NCI-H1930 (cell line): ENCODE data around the gene KIZ.
"Not testable (repeated sequence)": the region's sequence is repeated elsewhere in the genome, so short reads cannot be mapped to it uniquely, and the experiment has no call there.

Experiments
- DNase-seq, 2 experiments: peaks; one replicate each; lab custom pipeline; 2025; lab: John Stamatoyannopoulos, UW

The KIZ gene

DNA sequence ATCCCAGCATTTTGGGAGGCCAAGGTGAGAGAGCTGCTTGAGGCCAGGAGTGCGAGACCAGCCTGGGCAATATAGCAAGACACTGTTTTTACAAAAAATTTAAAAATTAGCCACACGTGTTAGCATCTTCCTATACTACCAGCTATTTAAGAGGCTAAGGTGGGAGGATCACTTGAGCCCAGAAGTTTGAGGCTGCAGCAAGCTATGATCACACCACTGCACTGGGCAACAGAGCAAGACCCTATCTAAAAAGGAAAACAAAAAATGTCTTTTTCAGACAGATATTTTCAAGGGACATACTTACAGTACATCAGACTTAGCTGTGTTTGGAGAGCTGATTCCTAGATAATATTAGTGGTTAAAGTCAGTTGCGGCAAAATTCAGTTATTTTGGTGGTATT, 104.3 kb downstream of the KIZ start:
- DNase-seq, result no peak

DNA sequence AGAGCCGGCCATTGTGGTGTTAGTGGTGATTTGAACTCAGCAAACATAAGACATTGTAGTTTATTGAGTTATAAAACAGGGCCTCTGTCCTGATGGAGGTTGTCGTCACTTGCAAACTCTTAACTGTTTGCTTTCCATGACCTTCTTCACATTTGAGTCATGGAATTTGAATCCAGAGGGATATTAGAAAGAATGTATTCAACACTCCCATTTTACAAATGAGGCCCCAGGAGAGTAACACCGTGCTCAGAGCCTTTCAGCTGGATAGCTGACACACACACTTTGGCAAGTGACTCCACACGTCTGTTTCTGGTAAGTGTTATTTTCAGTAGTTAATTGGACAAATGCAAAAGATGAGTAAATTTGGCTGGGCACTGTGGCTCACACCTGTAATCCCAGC, 104.8 kb downstream of the KIZ start:
- no peak for DNase-seq

DNA sequence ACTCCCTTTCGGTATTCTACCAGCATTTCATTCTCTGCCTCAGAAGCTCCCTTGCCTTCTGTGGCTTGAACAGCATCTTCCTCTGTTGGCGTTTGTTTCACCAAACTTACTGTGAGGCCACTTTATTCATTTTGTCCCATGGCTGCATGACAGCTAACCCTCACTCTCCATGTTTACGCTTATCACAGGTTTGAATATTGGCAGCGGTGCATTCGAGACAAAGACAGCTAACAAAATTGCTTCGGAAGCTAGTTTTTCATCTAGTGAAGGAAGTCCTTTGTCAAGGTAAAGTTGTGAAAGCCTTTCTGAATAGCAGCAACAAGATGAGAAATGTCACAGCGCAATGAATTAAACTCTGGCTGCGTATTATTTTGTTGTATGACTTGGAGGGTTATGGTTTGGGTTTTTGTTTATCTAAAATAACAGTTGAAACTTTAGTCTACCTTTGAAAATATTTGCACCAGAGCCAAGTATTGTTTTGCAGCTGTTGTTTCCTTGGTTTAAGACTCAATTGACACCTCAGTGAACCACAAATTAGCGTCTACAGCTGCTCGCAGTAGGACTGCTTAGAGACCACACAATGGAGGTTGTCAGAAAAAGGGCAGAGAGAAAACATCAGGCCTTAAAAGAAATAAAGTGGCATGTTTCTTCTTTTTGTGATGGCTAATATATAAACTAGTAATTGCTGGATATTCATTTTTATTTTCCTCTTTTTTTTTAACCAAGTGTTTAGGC, 106.8 kb downstream of the KIZ start:
- DNase-seq, result peak; percentile 12 to 32

DNA sequence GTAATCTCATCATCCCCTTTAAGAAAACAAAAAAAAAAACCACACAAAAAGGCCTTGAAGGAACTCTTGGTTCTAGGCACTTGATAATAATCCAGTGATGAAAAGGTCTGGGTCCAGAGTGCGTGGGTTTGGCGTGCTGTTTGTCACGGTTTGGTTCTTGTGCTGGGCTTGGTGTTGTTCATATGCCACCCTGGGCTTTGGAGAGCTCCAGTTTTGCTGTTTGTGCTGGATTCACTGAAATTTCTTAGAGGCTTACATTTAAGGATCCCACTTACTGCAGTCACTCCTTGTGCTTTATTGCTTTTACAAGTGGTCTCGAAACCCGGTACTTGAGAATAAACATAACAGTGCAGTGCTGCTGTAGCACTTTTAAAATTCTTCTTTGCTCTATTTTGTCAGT, 108.4 kb downstream of the KIZ start:
- no peak for DNase-seq

DNA sequence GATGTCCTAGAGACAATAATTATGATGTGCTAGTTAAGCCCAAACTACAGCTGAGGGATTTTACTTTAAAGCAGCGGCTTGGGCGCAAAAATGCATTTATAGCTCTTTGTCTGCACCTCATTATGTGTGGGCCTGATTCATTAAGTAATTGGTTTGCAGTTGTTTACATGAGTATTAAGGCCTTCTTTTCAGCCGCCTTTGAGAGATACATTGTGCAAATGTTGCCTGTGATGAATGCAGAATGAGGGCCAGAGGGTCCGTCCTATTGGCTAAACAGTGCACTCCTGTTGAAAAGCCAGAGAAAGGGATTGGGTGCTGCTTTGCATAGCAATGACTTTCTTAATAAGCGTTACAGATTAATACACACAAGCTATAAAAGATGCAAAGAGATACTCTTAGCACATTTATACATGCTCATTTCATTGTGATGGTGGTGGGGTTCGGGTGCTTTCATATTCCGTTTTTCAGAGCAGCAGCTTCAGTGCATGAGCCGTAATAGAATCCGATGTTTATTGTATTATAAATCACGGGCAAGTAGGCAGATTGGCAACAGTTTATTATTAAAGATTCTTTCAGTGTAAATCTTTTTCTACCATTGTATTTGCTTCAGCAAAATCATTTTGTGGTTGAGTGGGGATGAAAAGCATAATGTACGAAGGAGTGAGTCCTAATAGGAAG, 109.1 kb downstream of the KIZ start:
- DNase-seq, result peak; percentile 36 to 62

DNA sequence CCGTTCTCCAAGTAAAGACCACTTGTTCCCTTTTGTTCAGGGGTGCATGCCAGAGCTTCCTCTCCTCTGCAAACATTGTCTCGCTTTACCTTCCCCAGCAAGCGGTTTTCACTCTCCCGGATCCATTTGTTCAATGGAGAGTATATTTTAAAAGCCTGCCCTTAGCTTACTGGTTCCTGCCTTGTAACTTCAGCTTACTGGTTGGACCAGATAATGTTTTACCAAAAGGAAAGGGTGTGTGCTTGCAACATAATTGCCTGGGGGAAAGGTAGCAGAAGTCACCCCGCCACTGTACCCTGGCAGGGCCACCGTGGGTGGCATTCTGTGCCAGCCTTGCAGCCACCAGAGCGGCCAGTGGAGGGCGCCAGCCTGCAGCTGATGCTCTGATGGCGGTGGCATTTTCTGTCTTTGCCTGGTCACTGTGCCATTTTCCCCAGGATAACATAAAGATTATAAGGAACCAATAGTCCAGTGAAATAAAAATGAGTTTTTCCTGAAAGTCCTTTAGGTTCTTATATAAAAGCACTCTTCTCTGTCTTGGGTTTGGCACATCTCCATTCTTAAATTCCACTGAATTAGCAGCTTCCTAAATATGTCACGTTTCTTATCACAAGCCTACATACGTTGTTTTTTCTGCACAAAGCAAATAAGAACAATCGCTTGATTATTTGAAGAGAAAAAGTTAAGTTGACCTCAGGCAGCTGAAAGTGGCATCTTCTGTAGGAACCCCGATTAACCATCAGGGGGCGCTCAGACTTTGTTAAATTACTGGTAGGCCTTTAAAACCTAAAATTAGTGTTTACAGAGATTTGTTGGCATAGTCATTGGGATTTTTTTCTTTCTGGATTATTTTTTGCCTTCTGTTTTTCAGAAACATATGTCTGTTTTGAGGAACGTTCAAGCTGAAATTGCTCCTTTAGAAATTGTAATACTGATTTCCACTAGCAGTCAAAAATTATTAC, 109.9 kb downstream of the KIZ start:
- DNase-seq, result peak; percentile 47 to 60

DNA sequence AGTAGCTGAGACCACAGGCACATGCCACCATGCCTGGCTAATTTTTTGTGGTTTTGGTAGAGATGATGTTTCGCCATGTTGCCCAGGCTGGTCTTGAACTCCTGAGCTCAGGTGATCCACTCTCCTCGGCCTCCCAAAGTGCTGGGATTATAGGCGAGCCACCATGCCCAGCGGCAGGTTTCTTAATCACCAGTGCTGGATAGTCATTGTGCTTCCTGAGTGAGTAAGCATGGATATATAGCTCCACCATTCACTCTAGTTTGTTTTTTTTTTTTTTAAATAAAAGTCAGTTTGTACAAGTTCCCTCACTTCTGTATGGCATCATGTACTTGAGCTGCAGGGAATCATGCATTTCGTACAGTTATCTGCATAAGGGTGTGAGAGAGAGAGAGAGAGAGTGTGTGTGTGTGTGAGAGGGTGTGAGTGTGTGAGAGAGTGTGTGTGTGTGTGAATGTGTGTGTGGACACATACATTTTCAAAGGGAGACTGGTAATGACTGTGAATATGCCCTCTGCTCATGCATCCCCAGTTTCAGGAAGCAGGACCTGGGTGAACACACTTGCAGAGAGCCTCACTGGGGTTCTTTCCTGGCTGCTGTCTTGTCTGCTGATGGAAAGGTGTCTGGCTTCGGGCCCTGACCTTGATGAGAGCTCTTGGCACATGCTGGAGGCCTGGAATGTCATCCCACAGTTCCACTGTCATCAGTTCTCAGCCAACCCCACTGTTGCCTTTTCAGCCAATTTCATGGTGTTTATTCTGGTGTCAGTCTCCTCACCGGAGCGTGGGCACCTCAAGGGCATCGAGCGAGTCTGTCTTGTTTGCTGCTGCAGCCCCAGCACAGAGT, 112.3 kb downstream of the KIZ start:
- DNase-seq, result no peak

DNA sequence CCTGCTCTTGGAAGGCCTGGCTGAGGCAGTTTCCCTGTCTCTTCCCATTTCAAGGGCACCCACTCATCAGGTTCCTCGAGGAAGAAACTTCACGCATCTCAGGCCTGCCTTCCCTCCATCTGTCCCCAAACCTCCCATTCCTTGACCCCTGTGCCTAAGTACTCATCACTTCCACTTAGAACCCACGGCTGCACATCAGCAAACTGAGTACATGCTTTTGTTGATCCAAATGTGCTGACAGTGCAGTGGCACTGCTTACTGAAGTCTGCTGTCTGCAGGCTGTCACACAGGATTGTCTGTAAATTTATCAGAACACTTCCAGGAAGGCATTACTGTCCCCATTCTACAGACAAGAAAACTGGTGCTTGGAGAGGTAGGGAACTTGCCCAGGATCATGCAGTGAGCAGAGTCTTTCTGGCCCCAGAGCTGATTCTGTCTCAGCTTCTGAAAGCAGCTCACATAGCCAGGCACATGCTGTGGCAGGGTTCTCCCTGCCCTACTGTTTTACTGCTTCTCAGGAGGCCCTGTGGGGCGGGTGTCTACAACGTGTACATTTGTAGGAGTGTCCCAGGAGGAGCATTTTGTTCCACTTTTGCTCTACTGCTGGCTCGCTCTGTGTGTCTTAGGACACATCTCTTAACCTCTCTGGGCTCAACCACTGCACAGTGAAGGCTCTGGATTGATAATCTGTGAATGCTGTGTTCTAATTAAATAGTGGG, 113.1 kb downstream of the KIZ start:
- no peak for DNase-seq

DNA sequence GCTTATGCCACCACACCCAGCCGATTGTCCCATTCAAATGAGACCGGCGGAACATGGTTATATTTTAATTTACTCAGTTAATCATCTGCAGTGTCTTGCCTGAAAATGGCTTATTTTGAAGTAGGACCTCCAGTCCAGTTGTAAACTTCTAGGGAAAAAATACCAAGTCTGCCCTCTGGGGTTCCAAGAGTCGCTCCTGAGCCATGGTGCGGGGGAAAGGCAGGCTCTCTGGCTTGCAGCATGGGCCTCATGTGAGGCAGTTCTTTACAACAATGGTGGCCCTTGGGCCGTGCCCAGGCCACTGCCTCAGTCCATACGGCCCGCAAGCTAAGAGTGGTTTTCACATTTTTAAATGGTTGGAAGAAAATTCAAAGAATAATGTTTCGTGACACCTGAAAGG, 114.5 kb downstream of the KIZ start:
- no peak for DNase-seq

DNA sequence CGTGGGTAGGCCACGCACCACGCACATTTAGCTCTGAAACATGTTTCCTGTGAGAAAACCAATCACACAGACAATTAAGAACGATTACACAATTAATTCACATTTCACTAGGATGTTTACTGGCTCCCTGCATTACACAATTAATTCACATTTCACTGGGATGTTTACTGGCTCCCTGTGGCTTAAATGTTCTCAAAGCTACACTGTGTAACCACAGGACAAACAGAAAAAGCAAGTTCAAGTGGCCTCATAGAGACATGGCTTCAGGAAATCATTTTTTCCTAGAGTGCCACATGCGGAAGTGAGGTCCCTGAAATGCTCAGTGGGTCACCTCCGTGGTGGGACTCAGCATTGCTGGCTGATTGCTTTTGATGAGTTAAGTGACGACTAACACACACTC, 115.5 kb downstream of the KIZ start:
- no peak for DNase-seq

DNA sequence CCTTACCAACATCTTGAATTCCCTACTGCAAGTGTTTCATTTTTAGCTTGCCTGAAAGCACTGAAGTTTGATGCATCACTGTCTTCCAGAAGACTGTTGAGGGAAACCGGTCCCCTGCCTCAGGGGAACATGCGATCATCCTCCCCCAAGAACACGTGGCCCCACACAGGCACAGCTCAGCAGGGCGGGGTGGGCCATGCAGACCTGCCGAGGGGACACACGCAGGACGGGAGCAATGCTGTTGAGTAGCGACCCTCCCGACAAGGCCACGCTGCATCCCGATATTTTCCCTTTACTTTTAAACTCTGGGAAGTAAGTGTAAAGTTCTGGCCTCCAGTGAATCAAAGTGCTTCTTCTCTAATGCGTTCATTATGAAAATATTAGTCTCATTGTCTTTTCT, 117.9 kb downstream of the KIZ start:
- no peak for DNase-seq

DNA sequence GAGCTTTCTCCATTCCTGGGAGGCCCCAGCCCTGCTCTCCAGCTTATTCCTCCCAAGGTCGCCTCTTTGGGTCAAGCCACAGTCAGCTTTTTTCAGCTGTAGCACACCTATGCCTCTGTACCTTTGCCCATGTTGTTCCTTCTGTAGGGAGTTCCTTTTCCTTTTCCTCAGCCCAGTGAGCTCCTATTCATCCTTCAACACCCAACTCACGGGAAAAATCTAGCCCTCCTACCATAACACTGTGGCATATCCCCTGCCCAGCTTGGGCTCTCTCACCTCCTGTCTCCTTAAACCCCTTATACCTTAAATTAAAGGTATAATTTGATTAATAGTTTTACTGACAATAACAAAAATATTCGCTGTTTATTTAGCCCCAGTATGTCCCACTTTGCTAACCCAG, 118.9 kb downstream of the KIZ start:
- DNase-seq, result no peak

DNA sequence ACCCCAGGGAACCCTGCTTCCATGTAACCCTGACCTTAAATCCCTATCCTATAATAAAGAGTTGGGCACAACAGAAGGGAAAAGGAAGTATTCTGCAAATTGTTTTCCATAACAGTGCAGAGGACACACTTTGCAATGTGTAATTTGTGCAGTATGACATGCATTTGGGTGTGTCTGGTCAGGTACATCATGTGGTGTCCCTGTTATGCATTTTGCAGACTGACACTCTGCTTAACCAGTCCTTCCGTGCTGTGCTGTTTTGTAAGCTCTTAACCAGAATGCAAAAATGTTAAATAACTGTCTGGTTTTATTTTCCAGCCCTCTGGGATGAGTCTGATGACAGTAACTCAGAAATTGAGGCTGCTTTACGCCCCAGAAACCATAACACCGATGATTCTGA, 120.3 kb downstream of the KIZ start:
- DNase-seq, result no peak

DNA sequence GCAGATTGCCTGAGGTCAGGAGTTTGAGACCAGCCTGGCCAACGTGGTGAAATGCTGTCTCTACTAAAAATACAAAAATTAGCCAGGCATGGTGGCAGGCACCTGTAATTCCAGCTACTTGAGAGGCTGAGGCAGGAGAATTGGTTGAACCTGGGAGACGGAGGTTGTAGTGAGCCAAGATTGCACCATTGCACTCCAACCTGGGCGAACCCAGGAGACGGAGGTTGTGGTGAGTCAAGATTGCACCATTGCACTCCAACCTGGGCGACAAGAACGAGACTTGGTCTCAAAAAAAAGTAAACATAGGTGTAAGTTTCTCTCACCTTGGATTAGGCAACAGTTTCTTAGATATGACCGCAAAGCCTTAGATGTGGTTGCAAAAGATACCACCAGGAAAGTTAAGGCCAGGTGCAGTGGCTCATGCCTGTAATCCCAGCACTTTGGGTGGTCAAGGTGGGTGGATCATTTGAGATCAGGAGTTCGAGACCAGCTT, 121.8 kb downstream of the KIZ start:
- DNase-seq, result not testable (repeated sequence)

DNA sequence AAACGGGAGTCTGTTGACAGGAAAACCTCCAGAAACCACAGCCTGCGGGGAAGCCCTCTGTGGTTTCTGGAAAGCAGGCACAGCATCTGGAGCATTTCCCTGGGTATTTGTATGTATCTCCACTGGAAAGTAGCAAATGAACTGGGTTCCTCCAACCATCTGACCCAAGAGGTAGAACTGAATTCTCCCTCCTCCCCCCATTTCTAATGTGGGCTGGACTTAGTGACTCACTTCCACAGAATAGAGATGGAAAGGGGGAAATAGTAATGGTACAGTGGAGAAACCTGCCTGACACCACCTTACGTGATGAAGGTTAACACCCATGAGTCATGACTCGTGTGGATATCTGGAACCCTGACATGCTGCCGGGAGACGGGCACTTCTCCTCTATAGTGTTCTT, 125.4 kb downstream of the KIZ start:
- no peak for DNase-seq

DNA sequence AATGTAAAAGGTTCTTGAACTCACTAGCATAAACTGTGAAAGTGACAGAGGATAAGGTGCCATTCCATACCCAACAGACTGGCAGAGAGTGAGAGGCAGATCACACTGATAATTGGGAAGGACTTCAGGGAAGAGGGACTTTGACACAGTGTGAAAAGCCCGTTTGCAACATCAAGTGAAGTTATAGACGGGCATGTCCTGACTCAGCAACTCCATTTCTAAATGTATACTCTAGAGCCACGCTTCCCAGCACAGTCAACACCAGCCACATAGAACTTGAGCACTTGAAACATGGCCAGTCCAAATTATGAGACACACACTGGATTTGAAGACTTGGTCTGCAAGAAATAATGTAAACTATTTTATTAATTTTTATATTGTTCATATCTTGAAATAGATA, 131.3 kb downstream of the KIZ start:
- DNase-seq, result no peak

DNA sequence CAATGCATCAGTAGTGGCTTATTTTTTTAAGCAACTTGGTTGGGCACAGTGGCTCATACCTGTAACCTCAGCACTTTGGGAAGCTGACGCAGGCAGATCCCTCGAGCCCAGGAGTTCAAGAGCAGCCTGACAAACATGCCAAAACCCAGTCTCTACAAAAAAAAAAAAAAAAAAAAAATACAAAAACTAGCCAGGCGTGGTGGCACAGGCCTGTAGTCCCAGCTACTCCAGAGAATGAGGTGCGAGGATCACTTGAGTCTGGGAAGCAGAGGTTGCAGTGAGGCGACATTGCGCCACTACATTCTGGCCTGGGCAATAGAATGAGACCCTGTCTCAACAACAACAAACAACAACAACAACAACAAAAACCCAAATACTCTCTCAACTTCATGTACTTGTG, 132.5 kb downstream of the KIZ start:
- no peak for DNase-seq

DNA sequence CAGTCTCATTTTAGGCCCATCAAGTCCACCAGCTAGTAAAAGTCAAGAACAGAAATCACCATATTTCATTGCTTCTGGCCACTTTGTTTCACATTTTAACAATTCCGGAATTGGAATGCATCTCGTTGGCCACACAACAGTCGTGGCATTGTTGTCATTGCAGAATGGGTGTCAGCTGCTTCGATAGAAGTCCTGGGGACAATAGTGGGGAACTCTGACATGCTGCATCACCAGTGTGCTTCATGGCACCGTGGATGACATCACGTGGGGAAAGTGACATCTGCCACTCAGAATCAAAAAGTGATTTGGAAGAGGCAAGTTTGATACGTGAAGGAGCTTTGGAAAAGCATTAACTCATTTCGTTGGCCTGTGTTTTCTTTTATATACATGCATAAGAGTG, 133.5 kb downstream of the KIZ start:
- DNase-seq, result no peak

DNA sequence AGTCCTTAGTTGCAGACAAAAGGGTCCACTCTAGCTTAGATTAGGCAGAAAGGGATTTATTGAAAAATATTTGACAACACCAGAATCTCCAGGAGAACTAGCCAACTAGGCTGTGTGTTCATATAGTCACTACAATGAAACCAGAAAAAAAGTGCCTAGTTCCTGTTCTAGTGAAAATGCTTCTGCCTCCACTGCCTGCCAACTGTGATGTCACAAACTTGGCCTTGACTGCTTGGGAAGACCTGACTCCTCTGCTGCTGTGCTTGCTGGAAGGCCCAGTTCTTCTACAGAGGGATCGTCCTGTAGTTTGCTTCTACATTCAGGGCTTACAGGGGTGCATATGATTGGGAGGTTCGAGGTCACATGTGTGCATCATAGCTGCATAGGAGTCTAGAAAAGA, 136.9 kb downstream of the KIZ start:
- DNase-seq, result no peak

DNA sequence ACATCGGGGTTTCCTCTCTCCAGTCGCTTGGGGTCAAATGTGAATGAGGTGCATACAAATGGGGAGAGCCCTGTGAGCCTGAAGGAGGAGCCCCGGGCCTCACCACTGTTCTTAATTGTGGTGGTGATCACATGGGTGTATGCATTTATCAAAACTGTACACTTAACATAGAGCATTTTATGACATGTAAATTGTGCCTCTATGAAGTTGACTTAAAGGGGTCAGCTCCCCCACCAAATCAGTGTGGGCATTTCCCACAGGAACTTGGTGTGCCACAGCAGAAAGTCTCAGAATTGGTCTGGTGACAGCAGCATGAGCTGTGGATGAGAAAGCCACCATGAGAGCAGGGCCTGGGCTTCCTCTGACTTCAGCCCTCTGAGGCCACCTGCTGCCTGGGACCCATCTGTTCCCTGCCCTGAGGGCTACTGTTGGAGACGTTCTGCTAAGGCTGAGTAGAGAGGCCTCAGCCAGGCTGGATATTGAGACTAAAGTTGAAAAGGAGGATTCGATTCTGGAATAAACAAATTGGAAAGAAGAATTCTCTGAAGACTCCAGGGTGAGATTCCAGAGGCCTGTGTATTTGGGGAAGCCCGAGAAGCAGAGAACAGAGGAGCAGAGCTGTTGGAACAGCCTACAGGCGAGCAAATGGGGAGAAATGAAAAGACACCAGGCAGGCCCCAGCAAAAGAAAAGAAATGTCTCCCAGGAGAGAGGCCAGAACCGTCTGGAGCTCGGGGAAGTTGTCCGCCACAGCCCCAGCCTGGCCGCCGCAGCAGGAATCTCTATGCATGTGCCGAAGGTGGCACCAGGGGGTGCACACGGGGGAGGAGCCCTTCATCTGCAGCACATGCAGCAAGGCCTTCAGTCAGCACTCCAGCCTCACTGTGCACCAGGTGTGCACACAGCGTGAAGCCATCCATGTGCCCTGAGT, 139.6 kb downstream of the KIZ start:
- DNase-seq, result no peak
